Gastrocnemius medialis (tissue), 4 donors: Measurements from ENCODE around the gene DIP2C.
"Not testable (repeated sequence)": the region's sequence is repeated elsewhere in the genome, so short reads cannot be mapped to it uniquely, and the experiment has no call there.

Experiments used
- CTCF ChIP-seq, 5 experiments: fragments of 450-650 bp in 3 of 5; fragments of 200-600 bp in 2 of 5; sonication (generic) in 2 of 5; IDR thresholded peaks in 4 of 5; conservative IDR thresholded peaks in 1 of 5; 1 replicate in 4 of 5; 2 replicates in 1 of 5; pipeline ENCODE4 v1.5.1; 2016 to 2019; ENCODE audit warnings: antibody characterized with exemption in 5 of 5, mild to moderate bottlenecking in 3 of 5, moderate library complexity in 3 of 5
- POLR2A ChIP-seq, 2 donors: fragments of 450-650 bp; IDR thresholded peaks; one replicate each; pipeline ENCODE4 v1.6.1; 2017; ENCODE audit warnings: antibody characterized with exemption in 2 of 2, mild to moderate bottlenecking in 2 of 2, moderate library complexity in 2 of 2

GRCh38 chr10:596131-596530, 93.3 kb downstream of the DIP2C start:
- TF ChIP-seq CTCF (IDR thresholded peaks at IDR 0.05 in 4 of 5, conservative IDR thresholded peaks at IDR 0.05 in 1 of 5); POLR2A (IDR thresholded peaks at IDR 0.05): not testable (repeated sequence)
